ENCODE data around the gene GTF2H2C.
A peak's percentile ranks its signal among the peaks of the same experiment; 100 is the strongest.
"Not testable (repeated sequence)": the region's sequence is repeated elsewhere in the genome, so short reads cannot be mapped to it uniquely, and the experiment has no call there.

GTF2H2C gene

GRCh38 chr5:69528609-69529008 lies 31.4 kb upstream of the GTF2H2C start:
- Histone ChIP-seq H3K27me3 (ENCODE audit: control insufficient read depth, insufficient read depth, low read length) (peaks cover 42% of the 10 kb centered on the region), H3K9me3 (replicated peaks; ENCODE audit: low read length) (no peaks in the 10 kb centered on the region), H3K4me1 (ENCODE audit: control insufficient read depth, insufficient read depth, low read length) (no peaks in the 10 kb centered on the region), H3K36me3 (ENCODE audit: insufficient read depth, low read length) (no peaks in the 10 kb centered on the region), H3K9ac (ENCODE audit: low read depth, low read length) (no peak overlapping the region), H3K4me3 (ENCODE audit: low read length) (no peak overlapping the region), H3K4me2 (ENCODE audit: low read length) (no peak overlapping the region)

DNA sequence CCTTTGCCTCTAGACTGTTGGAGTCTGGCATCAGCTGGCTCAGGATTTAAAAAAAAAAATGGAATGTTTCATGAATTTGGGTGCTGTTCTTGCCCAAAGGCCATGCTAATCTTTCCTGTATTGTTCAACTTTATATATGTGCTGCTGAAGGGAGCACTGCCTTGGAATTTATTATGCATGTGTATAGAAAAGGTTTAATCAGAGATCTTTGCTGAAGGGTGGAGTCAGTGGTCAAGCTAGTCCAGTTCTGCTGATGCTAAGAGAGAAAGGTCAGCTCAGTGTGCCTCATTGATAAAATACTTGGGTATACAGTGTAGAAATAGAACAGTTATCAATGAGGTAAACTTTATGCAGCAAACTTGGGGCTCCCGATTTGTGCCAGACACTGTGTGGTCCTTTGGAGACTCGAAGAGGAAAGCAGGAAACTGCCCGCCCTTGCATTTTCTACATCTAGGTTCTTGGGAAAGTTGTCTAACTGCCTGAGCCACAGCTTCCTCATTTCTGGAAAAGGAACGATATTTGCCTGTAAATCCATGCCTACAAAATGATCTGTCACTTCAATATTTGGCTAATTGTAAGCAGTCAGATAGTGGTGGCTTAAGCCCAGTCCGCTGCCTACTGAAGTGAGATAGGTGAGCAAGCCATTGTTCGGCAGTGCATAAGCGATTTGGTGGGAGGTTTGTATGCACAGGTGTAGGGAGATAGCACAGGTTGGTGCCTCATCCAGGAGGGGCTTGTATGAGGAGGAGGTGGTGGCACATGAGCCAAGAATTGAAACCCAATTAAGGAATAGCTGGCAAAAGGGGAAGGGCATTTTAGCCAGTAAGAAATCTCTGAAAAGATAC lies 29.2 kb upstream of the GTF2H2C start:
- H3K9ac ChIP-seq (ENCODE audit: low read depth, low read length) = no peak overlapping the region
- H3K9me3 ChIP-seq (replicated peaks; ENCODE audit: low read length) = no peaks in the 10 kb centered on the region
- H3K36me3 ChIP-seq (ENCODE audit: insufficient read depth, low read length) = no peaks in the 10 kb centered on the region
- H3K4me3 ChIP-seq (ENCODE audit: low read length) = no peak overlapping the region
- H3K27me3 ChIP-seq (ENCODE audit: control insufficient read depth, insufficient read depth, low read length) = peaks cover 42% of the 10 kb centered on the region
- H3K4me2 ChIP-seq (ENCODE audit: low read length) = no peak overlapping the region
- H3K4me1 ChIP-seq (ENCODE audit: control insufficient read depth, insufficient read depth, low read length) = no peaks in the 10 kb centered on the region

DNA sequence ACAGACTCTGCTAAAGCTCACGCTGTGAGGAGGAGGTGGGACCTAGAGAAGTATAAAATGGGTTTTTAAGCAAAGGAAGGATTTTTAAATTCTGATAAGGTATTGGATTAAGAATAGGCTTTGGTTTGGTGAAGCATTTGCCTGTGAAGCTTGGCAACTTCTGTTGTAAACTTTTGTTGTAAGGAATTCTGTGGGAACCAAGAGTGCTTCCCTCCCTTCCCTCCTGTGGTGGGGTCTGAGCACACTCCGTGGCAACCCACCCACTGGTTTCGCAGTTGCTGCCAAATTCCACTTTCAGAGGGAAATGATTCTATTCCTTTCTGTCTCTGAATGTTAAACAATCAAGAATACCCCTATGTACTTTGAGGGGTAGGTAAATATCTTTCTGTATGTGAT lies 28.6 kb upstream of the GTF2H2C start:
- Histone ChIP-seq H3K9ac (ENCODE audit: low read depth, low read length) (no peak overlapping the region), H3K4me1 (ENCODE audit: control insufficient read depth, insufficient read depth, low read length) (no peaks in the 10 kb centered on the region), H3K9me3 (replicated peaks; ENCODE audit: low read length) (no peaks in the 10 kb centered on the region), H3K4me2 (ENCODE audit: low read length) (no peak overlapping the region), H3K36me3 (ENCODE audit: insufficient read depth, low read length) (no peaks in the 10 kb centered on the region), H3K4me3 (ENCODE audit: low read length) (no peak overlapping the region), H3K27me3 (ENCODE audit: control insufficient read depth, insufficient read depth, low read length) (peaks cover 42% of the 10 kb centered on the region)

DNA sequence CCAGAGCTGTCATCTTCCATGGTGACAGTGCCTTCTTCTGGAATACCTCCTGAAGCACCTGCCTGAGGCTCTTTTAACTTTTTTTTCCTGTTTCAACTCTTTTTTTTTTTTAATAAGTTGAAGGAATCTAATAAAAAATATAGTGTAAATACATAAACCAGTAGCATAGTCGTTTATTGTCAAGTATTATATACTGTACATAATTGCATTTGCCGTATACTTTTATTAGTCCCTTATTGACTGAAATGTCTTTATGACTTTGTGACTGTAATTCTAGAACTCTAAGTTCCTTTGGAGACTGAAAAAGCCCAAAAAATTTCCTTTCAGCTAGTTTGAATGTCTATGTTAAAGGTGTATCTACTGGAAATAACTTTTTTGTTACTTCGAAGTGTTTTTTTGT lies 22.1 kb upstream of the GTF2H2C start:
- H3K4me1 ChIP-seq (ENCODE audit: control insufficient read depth, insufficient read depth, low read length); H3K4me3 ChIP-seq (ENCODE audit: low read length); H3K9me3 ChIP-seq (replicated peaks; ENCODE audit: low read length); H3K4me2 ChIP-seq (ENCODE audit: low read length); H3K9ac ChIP-seq (ENCODE audit: low read depth, low read length); H3K27me3 ChIP-seq (ENCODE audit: control insufficient read depth, insufficient read depth, low read length); H3K36me3 ChIP-seq (ENCODE audit: insufficient read depth, low read length): not testable (repeated sequence)

- H3K36me3 ChIP-seq (ENCODE audit: insufficient read depth, low read length); H3K4me1 ChIP-seq (ENCODE audit: control insufficient read depth, insufficient read depth, low read length); H3K4me3 ChIP-seq (ENCODE audit: low read length); H3K4me2 ChIP-seq (ENCODE audit: low read length); H3K9me3 ChIP-seq (replicated peaks; ENCODE audit: low read length); H3K9ac ChIP-seq (ENCODE audit: low read depth, low read length); H3K27me3 ChIP-seq (ENCODE audit: control insufficient read depth, insufficient read depth, low read length): not testable (repeated sequence)
These were observed 21.3 kb upstream of the GTF2H2C start for GRCh38 chr5:69538735-69539134.

DNA sequence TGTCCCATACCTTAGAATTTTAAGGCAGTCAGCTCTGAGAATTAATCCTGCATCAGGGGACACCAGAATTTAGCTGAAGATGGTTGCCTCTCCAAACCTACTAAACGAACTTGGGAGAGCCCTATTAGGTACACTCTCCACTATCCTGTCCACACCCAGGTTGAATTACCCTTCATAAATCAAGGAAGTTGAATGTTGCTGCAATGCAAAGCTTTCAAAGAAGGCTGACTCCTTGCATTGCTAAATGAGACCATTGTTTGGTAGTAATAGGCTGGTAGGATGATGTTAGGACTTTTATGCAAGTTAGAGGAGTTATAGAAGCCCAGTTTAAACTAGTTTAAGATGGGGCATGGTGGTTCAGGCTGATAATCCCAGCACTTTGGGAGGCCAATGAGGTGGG lies 18.6 kb upstream of the GTF2H2C start:
- not testable (repeated sequence) for H3K27me3 ChIP-seq (ENCODE audit: control insufficient read depth, insufficient read depth, low read length); H3K36me3 ChIP-seq (ENCODE audit: insufficient read depth, low read length); H3K4me3 ChIP-seq (ENCODE audit: low read length); H3K9me3 ChIP-seq (replicated peaks; ENCODE audit: low read length); H3K9ac ChIP-seq (ENCODE audit: low read depth, low read length); H3K4me1 ChIP-seq (ENCODE audit: control insufficient read depth, insufficient read depth, low read length); H3K4me2 ChIP-seq (ENCODE audit: low read length)

GRCh38 chr5:69542838-69543618 lies 17.0 kb upstream of the GTF2H2C start:
- not testable (repeated sequence) for H3K9me3 ChIP-seq (replicated peaks; ENCODE audit: low read length); H3K4me1 ChIP-seq (ENCODE audit: control insufficient read depth, insufficient read depth, low read length); H3K4me3 ChIP-seq (ENCODE audit: low read length); H3K4me2 ChIP-seq (ENCODE audit: low read length); H3K36me3 ChIP-seq (ENCODE audit: insufficient read depth, low read length); H3K27me3 ChIP-seq (ENCODE audit: control insufficient read depth, insufficient read depth, low read length); H3K9ac ChIP-seq (ENCODE audit: low read depth, low read length)

DNA sequence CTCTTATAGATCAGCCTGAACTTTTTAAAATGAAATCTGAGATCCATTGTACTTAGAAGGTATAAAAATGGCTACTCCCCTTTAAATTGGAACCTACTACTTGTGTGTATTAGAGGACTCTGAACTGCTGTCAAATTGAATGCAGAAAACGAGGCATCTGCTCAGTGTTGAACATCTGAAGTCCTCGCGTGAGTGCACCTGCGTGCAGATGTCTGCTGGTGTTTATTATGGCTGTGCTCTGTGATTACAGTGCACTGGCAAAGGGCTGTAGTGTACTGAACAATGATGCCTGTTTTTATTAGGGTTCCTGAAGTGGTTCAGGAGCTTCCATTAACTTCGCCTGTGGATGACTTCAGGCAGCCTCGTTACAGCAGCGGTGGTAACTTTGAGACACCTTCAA lies 15.4 kb upstream of the GTF2H2C start:
- H3K36me3 ChIP-seq (ENCODE audit: insufficient read depth, low read length); H3K9me3 ChIP-seq (replicated peaks; ENCODE audit: low read length); H3K27me3 ChIP-seq (ENCODE audit: control insufficient read depth, insufficient read depth, low read length); H3K9ac ChIP-seq (ENCODE audit: low read depth, low read length); H3K4me3 ChIP-seq (ENCODE audit: low read length); H3K4me2 ChIP-seq (ENCODE audit: low read length); H3K4me1 ChIP-seq (ENCODE audit: control insufficient read depth, insufficient read depth, low read length): not testable (repeated sequence)

DNA sequence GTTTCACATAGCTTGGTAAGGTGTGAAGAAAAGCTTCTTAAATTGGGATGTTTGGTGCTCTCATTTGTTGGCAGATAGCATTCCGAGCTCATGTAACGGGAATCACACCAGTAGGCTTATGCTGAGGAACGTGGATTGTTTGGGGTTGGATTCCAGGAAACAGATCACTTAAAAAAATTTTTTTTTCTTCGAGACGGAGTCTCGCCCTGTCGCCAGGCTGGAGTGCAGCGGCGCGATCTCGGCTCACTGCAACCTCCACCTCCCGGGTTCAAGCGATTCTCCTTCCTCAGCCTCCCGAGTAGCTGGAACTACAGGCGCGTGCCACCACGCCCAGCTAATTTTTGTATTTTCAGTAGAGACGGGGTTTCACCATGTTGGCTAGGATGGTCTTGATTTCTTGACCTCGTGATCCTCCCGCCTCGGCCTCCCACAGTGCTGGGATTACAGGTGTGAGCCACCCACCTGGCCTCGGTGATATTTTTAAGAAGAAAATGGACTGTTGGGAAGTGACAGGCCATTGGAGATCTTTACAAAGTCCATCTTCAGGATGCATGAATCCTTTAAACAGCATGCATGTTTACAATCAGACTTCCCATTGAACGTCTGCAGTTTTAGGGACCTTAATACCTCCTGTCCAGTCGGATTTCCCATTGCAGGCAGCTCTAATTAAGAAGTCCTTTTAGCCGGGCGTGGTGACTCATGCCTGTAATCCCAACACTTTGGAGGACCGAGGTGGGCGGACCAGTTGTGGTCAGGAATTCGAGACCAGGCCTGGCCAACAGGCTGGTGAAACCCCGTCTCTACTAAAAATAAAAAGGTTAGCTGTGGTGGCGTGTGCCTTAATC lies 818 bp downstream of the GTF2H2C start:
- Histone ChIP-seq H3K4me3 (ENCODE audit: low read length) (peak overlapping the region; percentile 58), H3K9ac (ENCODE audit: low read depth, low read length) (peak overlapping the region; percentile 41), H3K4me2 (ENCODE audit: low read length) (peak overlapping the region; percentile 64)
- not testable (repeated sequence) for H3K36me3 ChIP-seq (ENCODE audit: insufficient read depth, low read length); H3K27me3 ChIP-seq (ENCODE audit: control insufficient read depth, insufficient read depth, low read length); H3K4me1 ChIP-seq (ENCODE audit: control insufficient read depth, insufficient read depth, low read length); H3K9me3 ChIP-seq (replicated peaks; ENCODE audit: low read length)

- not testable (repeated sequence) for H3K27me3 ChIP-seq (ENCODE audit: control insufficient read depth, insufficient read depth, low read length); H3K4me3 ChIP-seq (ENCODE audit: low read length); H3K4me2 ChIP-seq (ENCODE audit: low read length); H3K4me1 ChIP-seq (ENCODE audit: control insufficient read depth, insufficient read depth, low read length); H3K9me3 ChIP-seq (replicated peaks; ENCODE audit: low read length); H3K9ac ChIP-seq (ENCODE audit: low read depth, low read length); H3K36me3 ChIP-seq (ENCODE audit: insufficient read depth, low read length)
These were observed 6.2 kb downstream of the GTF2H2C start for GRCh38 chr5:69566172-69566571.

- not testable (repeated sequence) for H3K36me3 ChIP-seq (ENCODE audit: insufficient read depth, low read length); H3K27me3 ChIP-seq (ENCODE audit: control insufficient read depth, insufficient read depth, low read length); H3K9ac ChIP-seq (ENCODE audit: low read depth, low read length); H3K4me2 ChIP-seq (ENCODE audit: low read length); H3K4me3 ChIP-seq (ENCODE audit: low read length); H3K9me3 ChIP-seq (replicated peaks; ENCODE audit: low read length); H3K4me1 ChIP-seq (ENCODE audit: control insufficient read depth, insufficient read depth, low read length)
These were observed 8.1 kb downstream of the GTF2H2C start for GRCh38 chr5:69568072-69568471.
